Spleen (tissue), 7 donors: ENCODE results near the gene LRP2BP.

ENCODE experiments used
- CTCF ChIP-seq, 11 experiments: fragments of 200-600 bp in 7 of 11; fragments of 450-650 bp in 4 of 11; sonication (generic) in 4 of 11; IDR thresholded peaks in 8 of 11; conservative IDR thresholded peaks in 3 of 11; 1 replicate in 7 of 11; 2 replicates in 4 of 11; pipeline versions ENCODE4 v1.4.0 to v1.8.0; 2016 to 2021; ENCODE audit warnings: antibody characterized with exemption in 11 of 11, inconsistent platforms in 4 of 11, mild to moderate bottlenecking in 1 of 11
- POLR2AphosphoS5 ChIP-seq, 3 donors: sonication (generic); formaldehyde crosslinking; IDR thresholded peaks; one replicate each; pipeline ENCODE4 v1.5.1; 2017; ENCODE audit warnings: antibody characterized with exemption in 3 of 3
- donor health status: DM: no; HTN: no; CAD: no; lungs with moderate emphysema.
- donor health status: DM: no; HTN: no; CAD: no.
- donor health status: DM: no; HTN: no; CAD: no.

GRCh38 chr4:185359767-185360446 lies 35.8 kb downstream of the LRP2BP start:
- TF ChIP-seq CTCF (IDR thresholded peaks at IDR 0.05 in 8 of 11, conservative IDR thresholded peaks at IDR 0.05 in 3 of 11) (no peak), POLR2AphosphoS5 (IDR thresholded peaks at IDR 0.05) (no peak)
